NT2/D1 (cell line): Measurements from ENCODE around the gene CENPX.

Experiments used
- YY1 ChIP-seq: IDR thresholded peaks from 2 replicates; pipeline ENCODE4 v1.6.1; 2011; ENCODE audit not compliant: insufficient read length, insufficient read depth
- ZNF274 ChIP-seq: IDR thresholded peaks from 2 replicates; pipeline ENCODE4 v1.6.1; 2011; ENCODE audit warnings: mild to moderate bottlenecking, low read depth, low read length

DNA sequence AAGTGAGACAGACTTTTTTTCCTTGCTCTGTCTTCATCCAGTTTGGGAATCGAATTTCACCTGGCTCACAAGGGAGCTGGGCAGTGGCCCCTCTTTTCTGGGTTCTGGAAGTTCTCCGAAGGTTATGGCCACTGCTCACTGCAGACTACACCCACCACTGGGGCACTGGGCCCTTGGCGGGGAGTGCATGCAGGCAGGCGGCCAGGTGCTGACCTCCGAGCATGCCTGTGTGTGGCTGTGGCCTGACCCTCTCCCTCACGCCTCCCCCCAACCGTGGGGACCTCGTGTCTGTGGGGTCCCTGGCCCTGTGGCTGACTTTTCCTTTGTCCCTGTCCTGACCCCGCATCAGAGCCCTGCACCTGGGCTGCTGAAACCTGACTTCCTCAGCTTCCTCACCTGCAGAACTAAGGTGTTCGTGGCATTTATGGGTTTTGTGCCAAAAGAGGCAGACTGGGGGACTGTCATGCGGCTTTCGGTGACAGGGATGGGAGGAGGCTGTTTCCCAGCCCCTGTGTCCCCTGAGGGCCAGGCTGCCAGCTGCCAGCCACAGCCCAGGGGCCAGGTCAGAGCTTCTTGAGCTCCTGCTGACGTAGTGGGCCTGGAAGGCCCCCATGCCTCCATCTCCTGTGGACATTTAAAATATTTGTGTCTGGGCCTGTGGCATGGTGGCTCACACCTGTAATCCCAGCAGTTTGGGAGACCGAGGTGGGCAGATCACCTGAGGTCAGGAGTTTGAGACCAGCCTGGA, 23.8 kb downstream of the CENPX start:
- TF ChIP-seq ZNF274 (no peak), YY1 (no peak)
